ENCODE data around the gene LMBR1L.

GRCh38 chr12:49069507-49070346, 40.9 kb downstream of the LMBR1L start, which contains the start of gene RHEBL1:
- peak; percentile 6; the same call in 1 of the 2 replicates for TF ChIP-seq EP300 (IDR thresholded peaks at IDR 0.05; ENCODE audit: borderline replicate concordance)
- no peak; the same call in 1 of the 2 replicates for TF ChIP-seq TAF1 (IDR thresholded peaks at IDR 0.05; ENCODE audit: low read depth)
- TF ChIP-seq RAD21 (IDR thresholded peaks at IDR 0.05; ENCODE audit: low read depth): no peak
- TF ChIP-seq USF1 (IDR thresholded peaks at IDR 0.05): peak; percentile 98
- no peak for TF ChIP-seq ZBTB7A (IDR thresholded peaks at IDR 0.05; ENCODE audit: low read depth)
- TF ChIP-seq REST (IDR thresholded peaks at IDR 0.05; ENCODE audit: low read depth): no peak
- TF ChIP-seq CEBPB (IDR thresholded peaks at IDR 0.05): no peak
- TF ChIP-seq YY1 (IDR thresholded peaks at IDR 0.05; ENCODE audit: low read depth): 0 out of 2 replicates have a peak, but pooled peaks have one; percentile 32
- peak; percentile 32; the same call in 1 of the 2 replicates for TF ChIP-seq CREB1 (IDR thresholded peaks at IDR 0.05; ENCODE audit: low read depth)
- TF ChIP-seq FOXM1 (IDR thresholded peaks at IDR 0.05; ENCODE audit: borderline replicate concordance, low read depth): peak; percentile 78
- no peak for TF ChIP-seq EGR1 (IDR thresholded peaks at IDR 0.05)
- no peak; the same call in 1 of the 2 replicates for TF ChIP-seq TCF12 (IDR thresholded peaks at IDR 0.05; ENCODE audit: low read depth)

All from Ishikawa (cell line).